NK-92 (cell line): ENCODE results near the gene UQCRQ.

Experiments
- DNase-seq: peaks from one replicate; lab custom pipeline; 2025; ENCODE audit not compliant: unreplicated experiment; lab: John Stamatoyannopoulos, UW

UQCRQ gene

GRCh38 chr5:132866342-132867045, at the start of gene UQCRQ, which contains the start of gene GDF9:
UQCRQ (plus strand) TSS chr5:132866642; CDS start chr5:132866882, 240 bp downstream.
GDF9 (minus strand) TSS chr5:132866469; CDS start chr5:132864533, 1,936 bp downstream.
- peak; percentile 51 for DNase-seq

GRCh38 chr5:132817011-132817410, 49.4 kb upstream of the UQCRQ start:
- no peak for DNase-seq

GRCh38 chr5:132819468-132819867, 47.0 kb upstream of the UQCRQ start:
- no peak for DNase-seq

- DNase-seq = no peak
Measured at GRCh38 chr5:132820162-132820754, 46.2 kb upstream of the UQCRQ start.

- no peak for DNase-seq
Measured at GRCh38 chr5:132821350-132821749, 45.1 kb upstream of the UQCRQ start.

GRCh38 chr5:132821791-132822190, 44.7 kb upstream of the UQCRQ start:
- DNase-seq = no peak

GRCh38 chr5:132822650-132823480, 43.6 kb upstream of the UQCRQ start:
- DNase-seq = no peak

- no peak for DNase-seq
Measured at GRCh38 chr5:132823481-132824050, 42.9 kb upstream of the UQCRQ start.

GRCh38 chr5:132824426-132824825, 42.0 kb upstream of the UQCRQ start:
- DNase-seq = no peak

- DNase-seq = no peak
Measured at GRCh38 chr5:132825033-132825833, 41.2 kb upstream of the UQCRQ start.

GRCh38 chr5:132825834-132826391, 40.5 kb upstream of the UQCRQ start:
- no peak for DNase-seq

GRCh38 chr5:132826424-132827082, 39.9 kb upstream of the UQCRQ start:
- no peak for DNase-seq

- no peak for DNase-seq
Measured at GRCh38 chr5:132827943-132828673, 38.3 kb upstream of the UQCRQ start.

- DNase-seq = no peak
Measured at GRCh38 chr5:132828846-132829494, 37.5 kb upstream of the UQCRQ start.

- no peak for DNase-seq
Measured at GRCh38 chr5:132829742-132830435, 36.6 kb upstream of the UQCRQ start.

- DNase-seq = no peak
Measured at GRCh38 chr5:132830436-132831094, 35.9 kb upstream of the UQCRQ start, which contains the start of gene SHROOM1. SHROOM1 (minus strand) TSS chr5:132830647; CDS start chr5:132826140, 4,507 bp downstream.

GRCh38 chr5:132831095-132831860, 35.2 kb upstream of the UQCRQ start:
- no peak for DNase-seq
